ENCODE measurements around the gene HEXIM1. TPM values are rescaled to one million over a fixed set of nuclear protein-coding genes. Genes with fewer than 3 reads are reported as not detected.

Gene HEXIM1
- total and polyA plus RNA-seq, 2 experiments from 2014 or later, result 9.2 to 10.9 TPM

DNA sequence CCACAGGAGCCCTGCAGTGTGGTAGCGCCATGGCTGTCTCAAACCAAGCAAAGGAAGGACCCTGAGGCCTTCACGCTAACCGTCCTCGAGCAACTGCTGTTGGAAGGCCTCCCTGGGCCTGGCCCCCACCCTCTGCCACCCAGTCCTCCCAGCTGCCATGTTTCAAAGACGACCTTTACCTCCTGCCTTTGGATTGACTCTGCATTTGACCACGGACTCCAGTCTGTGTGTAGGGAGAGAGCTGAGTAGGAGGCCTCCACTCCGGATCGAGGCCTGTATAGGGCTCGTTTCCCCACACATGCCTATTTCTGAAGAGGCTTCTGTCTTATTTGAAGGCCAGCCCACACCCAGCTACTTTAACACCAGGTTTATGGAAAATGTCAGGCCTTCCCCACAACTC, 40.2 kb upstream of the HEXIM1 start:
- H3K4me3 Mint-ChIP-seq, result no peak overlapping the region
- Histone ChIP-seq H3F3A (replicated peaks; ENCODE audit: low read depth) (peaks cover 2% of the 10 kb centered on the region; the same call in 1 of the 2 replicates), H3K4me2 (no peak overlapping the region), H3K27ac (ENCODE audit: low read depth) (peak overlapping the region; percentile 63; the same call in 1 of the 2 replicates), H2AFZ (no peak overlapping the region), H3K4me3 (no peak overlapping the region), H3K79me2 (replicated peaks; ENCODE audit: insufficient read depth) (no peaks in the 10 kb centered on the region), H3K27me3 (ENCODE audit: insufficient read depth) (no peaks in the 10 kb centered on the region), H3K36me3 (ENCODE audit: insufficient read depth) (peaks cover 22% of the 10 kb centered on the region; the same call in 1 of the 2 replicates), H4K20me1 (replicated peaks; ENCODE audit: insufficient read depth) (peaks cover 9% of the 10 kb centered on the region), H3K4me1 (ENCODE audit: insufficient read depth) (no peaks in the 10 kb centered on the region), H3K9me2 (ENCODE audit: insufficient read depth) (no peaks in the 10 kb centered on the region)
- DNase-seq (ENCODE audit: low spot score), result no peak
- TF ChIP-seq CREB1 (CRISPR knock-in tag; IDR thresholded peaks at IDR 0.05; ENCODE audit: low read depth), result no peak
- TF ChIP-seq, protein P1, sequence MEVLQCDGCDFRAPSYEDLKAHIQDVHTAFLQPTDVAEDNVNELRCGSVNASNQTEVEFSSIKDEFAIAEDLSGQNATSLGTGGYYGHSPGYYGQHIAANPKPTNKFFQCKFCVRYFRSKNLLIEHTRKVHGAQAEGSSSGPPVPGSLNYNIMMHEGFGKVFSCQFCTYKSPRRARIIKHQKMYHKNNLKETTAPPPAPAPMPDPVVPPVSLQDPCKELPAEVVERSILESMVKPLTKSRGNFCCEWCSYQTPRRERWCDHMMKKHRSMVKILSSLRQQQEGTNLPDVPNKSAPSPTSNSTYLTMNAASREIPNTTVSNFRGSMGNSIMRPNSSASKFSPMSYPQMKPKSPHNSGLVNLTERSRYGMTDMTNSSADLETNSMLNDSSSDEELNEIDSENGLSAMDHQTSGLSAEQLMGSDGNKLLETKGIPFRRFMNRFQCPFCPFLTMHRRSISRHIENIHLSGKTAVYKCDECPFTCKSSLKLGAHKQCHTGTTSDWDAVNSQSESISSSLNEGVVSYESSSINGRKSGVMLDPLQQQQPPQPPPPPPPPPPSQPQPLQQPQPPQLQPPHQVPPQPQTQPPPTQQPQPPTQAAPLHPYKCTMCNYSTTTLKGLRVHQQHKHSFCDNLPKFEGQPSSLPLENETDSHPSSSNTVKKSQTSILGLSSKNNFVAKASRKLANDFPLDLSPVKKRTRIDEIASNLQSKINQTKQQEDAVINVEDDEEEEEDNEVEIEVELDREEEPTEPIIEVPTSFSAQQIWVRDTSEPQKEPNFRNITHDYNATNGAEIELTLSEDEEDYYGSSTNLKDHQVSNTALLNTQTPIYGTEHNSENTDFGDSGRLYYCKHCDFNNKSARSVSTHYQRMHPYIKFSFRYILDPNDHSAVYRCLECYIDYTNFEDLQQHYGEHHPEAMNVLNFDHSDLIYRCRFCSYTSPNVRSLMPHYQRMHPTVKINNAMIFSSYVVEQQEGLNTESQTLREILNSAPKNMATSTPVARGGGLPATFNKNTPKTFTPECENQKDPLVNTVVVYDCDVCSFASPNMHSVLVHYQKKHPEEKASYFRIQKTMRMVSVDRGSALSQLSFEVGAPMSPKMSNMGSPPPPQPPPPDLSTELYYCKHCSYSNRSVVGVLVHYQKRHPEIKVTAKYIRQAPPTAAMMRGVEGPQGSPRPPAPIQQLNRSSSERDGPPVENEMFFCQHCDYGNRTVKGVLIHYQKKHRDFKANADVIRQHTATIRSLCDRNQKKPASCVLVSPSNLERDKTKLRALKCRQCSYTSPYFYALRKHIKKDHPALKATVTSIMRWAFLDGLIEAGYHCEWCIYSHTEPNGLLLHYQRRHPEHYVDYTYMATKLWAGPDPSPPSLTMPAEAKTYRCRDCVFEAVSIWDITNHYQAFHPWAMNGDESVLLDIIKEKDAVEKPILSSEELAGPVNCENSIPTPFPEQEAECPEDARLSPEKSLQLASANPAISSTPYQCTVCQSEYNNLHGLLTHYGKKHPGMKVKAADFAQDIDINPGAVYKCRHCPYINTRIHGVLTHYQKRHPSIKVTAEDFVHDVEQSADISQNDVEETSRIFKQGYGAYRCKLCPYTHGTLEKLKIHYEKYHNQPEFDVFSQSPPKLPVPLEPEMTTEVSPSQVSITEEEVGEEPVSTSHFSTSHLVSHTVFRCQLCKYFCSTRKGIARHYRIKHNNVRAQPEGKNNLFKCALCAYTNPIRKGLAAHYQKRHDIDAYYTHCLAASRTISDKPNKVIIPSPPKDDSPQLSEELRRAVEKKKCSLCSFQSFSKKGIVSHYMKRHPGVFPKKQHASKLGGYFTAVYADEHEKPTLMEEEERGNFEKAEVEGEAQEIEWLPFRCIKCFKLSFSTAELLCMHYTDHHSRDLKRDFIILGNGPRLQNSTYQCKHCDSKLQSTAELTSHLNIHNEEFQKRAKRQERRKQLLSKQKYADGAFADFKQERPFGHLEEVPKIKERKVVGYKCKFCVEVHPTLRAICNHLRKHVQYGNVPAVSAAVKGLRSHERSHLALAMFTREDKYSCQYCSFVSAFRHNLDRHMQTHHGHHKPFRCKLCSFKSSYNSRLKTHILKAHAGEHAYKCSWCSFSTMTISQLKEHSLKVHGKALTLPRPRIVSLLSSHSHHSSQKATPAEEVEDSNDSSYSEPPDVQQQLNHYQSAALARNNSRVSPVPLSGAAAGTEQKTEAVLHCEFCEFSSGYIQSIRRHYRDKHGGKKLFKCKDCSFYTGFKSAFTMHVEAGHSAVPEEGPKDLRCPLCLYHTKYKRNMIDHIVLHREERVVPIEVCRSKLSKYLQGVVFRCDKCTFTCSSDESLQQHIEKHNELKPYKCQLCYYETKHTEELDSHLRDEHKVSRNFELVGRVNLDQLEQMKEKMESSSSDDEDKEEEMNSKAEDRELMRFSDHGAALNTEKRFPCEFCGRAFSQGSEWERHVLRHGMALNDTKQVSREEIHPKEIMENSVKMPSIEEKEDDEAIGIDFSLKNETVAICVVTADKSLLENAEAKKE (CRISPR knock-in tag; IDR thresholded peaks at IDR 0.05), result no peak
- no peak for TF ChIP-seq EZH2phosphoT487 (IDR thresholded peaks at IDR 0.05; ENCODE audit: unreplicated experiment)
- no peak for TF ChIP-seq EZH2 (IDR thresholded peaks at IDR 0.05; ENCODE audit: low read depth, unreplicated experiment)
- TF ChIP-seq, protein P2, sequence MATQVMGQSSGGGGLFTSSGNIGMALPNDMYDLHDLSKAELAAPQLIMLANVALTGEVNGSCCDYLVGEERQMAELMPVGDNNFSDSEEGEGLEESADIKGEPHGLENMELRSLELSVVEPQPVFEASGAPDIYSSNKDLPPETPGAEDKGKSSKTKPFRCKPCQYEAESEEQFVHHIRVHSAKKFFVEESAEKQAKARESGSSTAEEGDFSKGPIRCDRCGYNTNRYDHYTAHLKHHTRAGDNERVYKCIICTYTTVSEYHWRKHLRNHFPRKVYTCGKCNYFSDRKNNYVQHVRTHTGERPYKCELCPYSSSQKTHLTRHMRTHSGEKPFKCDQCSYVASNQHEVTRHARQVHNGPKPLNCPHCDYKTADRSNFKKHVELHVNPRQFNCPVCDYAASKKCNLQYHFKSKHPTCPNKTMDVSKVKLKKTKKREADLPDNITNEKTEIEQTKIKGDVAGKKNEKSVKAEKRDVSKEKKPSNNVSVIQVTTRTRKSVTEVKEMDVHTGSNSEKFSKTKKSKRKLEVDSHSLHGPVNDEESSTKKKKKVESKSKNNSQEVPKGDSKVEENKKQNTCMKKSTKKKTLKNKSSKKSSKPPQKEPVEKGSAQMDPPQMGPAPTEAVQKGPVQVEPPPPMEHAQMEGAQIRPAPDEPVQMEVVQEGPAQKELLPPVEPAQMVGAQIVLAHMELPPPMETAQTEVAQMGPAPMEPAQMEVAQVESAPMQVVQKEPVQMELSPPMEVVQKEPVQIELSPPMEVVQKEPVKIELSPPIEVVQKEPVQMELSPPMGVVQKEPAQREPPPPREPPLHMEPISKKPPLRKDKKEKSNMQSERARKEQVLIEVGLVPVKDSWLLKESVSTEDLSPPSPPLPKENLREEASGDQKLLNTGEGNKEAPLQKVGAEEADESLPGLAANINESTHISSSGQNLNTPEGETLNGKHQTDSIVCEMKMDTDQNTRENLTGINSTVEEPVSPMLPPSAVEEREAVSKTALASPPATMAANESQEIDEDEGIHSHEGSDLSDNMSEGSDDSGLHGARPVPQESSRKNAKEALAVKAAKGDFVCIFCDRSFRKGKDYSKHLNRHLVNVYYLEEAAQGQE (IDR thresholded peaks at IDR 0.05; ENCODE audit: unreplicated experiment), result no peak
- no peak; the same call in 1 of the 2 replicates for TF ChIP-seq POLR2AphosphoS5 (IDR thresholded peaks at IDR 0.05; ENCODE audit: low read depth)
- TF ChIP-seq STAT1 (IDR thresholded peaks at IDR 0.05; ENCODE audit: unreplicated experiment), result no peak
- no peak for TF ChIP-seq ZNF114 (CRISPR knock-in tag; IDR thresholded peaks at IDR 0.05)
- TF ChIP-seq, protein P3, sequence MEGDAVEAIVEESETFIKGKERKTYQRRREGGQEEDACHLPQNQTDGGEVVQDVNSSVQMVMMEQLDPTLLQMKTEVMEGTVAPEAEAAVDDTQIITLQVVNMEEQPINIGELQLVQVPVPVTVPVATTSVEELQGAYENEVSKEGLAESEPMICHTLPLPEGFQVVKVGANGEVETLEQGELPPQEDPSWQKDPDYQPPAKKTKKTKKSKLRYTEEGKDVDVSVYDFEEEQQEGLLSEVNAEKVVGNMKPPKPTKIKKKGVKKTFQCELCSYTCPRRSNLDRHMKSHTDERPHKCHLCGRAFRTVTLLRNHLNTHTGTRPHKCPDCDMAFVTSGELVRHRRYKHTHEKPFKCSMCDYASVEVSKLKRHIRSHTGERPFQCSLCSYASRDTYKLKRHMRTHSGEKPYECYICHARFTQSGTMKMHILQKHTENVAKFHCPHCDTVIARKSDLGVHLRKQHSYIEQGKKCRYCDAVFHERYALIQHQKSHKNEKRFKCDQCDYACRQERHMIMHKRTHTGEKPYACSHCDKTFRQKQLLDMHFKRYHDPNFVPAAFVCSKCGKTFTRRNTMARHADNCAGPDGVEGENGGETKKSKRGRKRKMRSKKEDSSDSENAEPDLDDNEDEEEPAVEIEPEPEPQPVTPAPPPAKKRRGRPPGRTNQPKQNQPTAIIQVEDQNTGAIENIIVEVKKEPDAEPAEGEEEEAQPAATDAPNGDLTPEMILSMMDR (conservative IDR thresholded peaks at IDR 0.05; ENCODE audit: low read depth in 2 of 2), result no peak
- TF ChIP-seq NANOG (IDR thresholded peaks at IDR 0.05; ENCODE audit: borderline replicate concordance), result no peak
- no peak for TF ChIP-seq JUNB (IDR thresholded peaks at IDR 0.05; ENCODE audit: unreplicated experiment)
- TF ChIP-seq, protein P4, sequence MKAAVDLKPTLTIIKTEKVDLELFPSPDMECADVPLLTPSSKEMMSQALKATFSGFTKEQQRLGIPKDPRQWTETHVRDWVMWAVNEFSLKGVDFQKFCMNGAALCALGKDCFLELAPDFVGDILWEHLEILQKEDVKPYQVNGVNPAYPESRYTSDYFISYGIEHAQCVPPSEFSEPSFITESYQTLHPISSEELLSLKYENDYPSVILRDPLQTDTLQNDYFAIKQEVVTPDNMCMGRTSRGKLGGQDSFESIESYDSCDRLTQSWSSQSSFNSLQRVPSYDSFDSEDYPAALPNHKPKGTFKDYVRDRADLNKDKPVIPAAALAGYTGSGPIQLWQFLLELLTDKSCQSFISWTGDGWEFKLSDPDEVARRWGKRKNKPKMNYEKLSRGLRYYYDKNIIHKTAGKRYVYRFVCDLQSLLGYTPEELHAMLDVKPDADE (IDR thresholded peaks at IDR 0.05), result no peak
- H3K27ac Mint-ChIP-seq, result no peak overlapping the region
- ATAC-seq, result no peak
- H3K27me3 Mint-ChIP-seq (ENCODE audit: insufficient read depth, low read depth, poor library complexity), result peaks cover 23% of the 10 kb centered on the region
- peaks cover 57% of the 10 kb centered on the region for H3K36me3 Mint-ChIP-seq (ENCODE audit: low read depth)
- H3K4me1 Mint-ChIP-seq, result 0 out of 3 replicates have a peak, but pooled peaks cover 3% of the 10 kb centered on the region
- no peaks in the 10 kb centered on the region for H3K9me3 Mint-ChIP-seq
